ENCODE measurements around the gene REC114. TPM values are rescaled to one million over a fixed set of nuclear protein-coding genes. Genes with fewer than 3 reads are reported as not detected.
"Not testable (repeated sequence)": the region's sequence is repeated elsewhere in the genome, so short reads cannot be mapped to it uniquely, and the experiment has no call there.

The REC114 gene
- total RNA-seq, 1 donor from 2014 or later, result not detected

DNA sequence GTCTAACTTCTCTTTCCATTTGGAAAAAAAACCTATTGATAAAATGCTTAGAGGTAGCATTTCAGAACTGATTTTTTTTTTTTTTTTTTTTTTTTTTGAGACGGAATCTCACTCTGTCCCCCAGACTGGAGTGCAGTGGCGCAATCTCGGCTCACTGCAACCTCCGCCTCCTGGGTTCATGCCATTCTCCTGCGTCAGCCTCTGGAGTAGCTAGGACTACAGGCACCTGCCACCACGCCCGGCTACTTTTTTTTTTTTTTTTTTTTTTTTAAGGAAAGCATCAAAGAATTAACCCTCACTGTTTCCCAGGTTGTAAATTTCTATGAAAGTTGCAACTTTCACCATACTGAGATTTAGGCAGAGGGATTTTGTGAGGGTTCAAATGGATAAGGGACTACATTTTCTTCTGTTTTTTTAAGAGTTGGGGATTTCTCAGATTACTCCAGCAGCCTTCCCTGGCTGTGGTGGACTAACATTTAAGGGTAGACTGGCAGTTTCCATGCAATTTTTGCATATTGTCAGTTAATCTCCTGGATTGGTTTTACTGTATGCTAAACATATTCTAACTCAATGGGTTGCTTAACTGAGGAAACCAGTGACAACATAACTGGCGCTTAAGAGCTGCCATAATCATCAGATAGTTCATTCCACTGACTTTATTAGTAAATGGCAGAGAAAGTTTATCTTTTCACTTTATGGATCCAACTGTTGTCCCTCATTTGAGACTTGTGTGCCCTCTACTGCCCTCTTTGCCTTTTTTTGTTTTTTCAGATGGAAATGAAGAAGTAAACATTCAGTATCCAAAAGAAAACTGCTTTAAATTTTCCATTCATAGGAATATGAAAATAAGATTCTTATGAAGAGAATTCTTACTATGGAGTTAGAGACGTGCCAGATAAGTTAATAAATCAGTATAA, 96.5 kb downstream of the REC114 start:
- no peaks in the 10 kb centered on the region for H3K36me3 ChIP-seq (ENCODE audit: control insufficient read depth, insufficient read depth, low read length)
- DNase-seq (ENCODE audit: low read depth) (peak; percentile 46), FAIRE-seq (no peak)
- TF ChIP-seq, protein P1, sequence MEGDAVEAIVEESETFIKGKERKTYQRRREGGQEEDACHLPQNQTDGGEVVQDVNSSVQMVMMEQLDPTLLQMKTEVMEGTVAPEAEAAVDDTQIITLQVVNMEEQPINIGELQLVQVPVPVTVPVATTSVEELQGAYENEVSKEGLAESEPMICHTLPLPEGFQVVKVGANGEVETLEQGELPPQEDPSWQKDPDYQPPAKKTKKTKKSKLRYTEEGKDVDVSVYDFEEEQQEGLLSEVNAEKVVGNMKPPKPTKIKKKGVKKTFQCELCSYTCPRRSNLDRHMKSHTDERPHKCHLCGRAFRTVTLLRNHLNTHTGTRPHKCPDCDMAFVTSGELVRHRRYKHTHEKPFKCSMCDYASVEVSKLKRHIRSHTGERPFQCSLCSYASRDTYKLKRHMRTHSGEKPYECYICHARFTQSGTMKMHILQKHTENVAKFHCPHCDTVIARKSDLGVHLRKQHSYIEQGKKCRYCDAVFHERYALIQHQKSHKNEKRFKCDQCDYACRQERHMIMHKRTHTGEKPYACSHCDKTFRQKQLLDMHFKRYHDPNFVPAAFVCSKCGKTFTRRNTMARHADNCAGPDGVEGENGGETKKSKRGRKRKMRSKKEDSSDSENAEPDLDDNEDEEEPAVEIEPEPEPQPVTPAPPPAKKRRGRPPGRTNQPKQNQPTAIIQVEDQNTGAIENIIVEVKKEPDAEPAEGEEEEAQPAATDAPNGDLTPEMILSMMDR (IDR thresholded peaks at IDR 0.05; ENCODE audit: insufficient read depth, low read length, severe bottlenecking), result no peak
- H3K4me3 ChIP-seq (ENCODE audit: low read depth, low read length), result no peak overlapping the region
- H3K27me3 ChIP-seq (ENCODE audit: control insufficient read depth, insufficient read depth, low read length), result no peaks in the 10 kb centered on the region

DNA sequence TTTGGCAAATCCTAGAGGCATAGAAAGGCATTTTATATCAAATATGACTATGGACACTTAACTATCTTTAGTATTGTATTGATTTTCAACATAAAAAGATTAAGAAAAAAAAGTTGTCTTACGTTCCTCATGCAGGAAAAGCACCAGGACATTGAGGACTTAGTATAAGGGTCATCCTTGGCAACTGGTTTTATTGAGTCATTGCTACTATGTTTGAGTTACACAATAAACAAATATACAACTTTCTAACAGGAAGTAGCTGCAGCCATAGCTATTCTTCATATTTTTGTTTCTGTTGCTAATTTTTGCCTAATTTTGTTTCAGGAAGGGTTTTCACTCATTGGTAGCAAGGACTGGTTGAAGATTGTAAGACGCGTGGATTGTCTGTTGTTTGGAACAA, 97.2 kb downstream of the REC114 start:
- TF ChIP-seq, protein P1 (IDR thresholded peaks at IDR 0.05; ENCODE audit: insufficient read depth, low read length, severe bottlenecking), result no peak
- no peaks in the 10 kb centered on the region for H3K27me3 ChIP-seq (ENCODE audit: control insufficient read depth, insufficient read depth, low read length)
- no peaks in the 10 kb centered on the region for H3K36me3 ChIP-seq (ENCODE audit: control insufficient read depth, insufficient read depth, low read length)
- H3K4me3 ChIP-seq (ENCODE audit: low read depth, low read length), result no peak overlapping the region
- no peak for FAIRE-seq
- DNase-seq (ENCODE audit: low read depth), result peak; percentile 66

DNA sequence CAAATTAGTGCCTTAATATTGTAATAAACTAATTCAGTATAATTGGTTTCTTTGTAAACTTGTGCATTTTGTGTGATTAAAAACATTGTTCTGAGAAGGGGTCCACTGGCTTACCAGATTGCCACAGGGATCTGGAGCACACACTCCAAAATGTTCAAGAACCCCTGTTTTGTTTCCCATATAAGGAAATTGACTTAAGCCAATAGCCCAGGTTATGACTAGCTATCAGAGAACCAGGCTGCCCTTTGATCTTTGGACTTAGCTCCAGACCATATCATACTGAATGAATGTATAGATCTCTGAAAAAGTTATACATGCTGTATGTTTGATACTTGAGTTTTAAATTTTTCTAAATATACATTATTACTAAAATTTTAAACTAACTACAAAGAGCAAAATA, 98.5 kb downstream of the REC114 start:
- Histone ChIP-seq H3K4me3 (ENCODE audit: low read depth, low read length) (no peak overlapping the region), H3K27me3 (ENCODE audit: control insufficient read depth, insufficient read depth, low read length) (no peaks in the 10 kb centered on the region), H3K36me3 (ENCODE audit: control insufficient read depth, insufficient read depth, low read length) (no peaks in the 10 kb centered on the region)
- DNase-seq (ENCODE audit: low read depth), result no peak
- FAIRE-seq, result no peak
- TF ChIP-seq, protein P1 (IDR thresholded peaks at IDR 0.05; ENCODE audit: insufficient read depth, low read length, severe bottlenecking), result no peak

- DNase-seq (ENCODE audit: low read depth); FAIRE-seq; H3K4me3 ChIP-seq (ENCODE audit: low read depth, low read length); H3K27me3 ChIP-seq (ENCODE audit: control insufficient read depth, insufficient read depth, low read length); H3K36me3 ChIP-seq (ENCODE audit: control insufficient read depth, insufficient read depth, low read length): not testable (repeated sequence)
Measured at GRCh38 chr15:73548925-73549324, 106.0 kb downstream of the REC114 start.

DNA sequence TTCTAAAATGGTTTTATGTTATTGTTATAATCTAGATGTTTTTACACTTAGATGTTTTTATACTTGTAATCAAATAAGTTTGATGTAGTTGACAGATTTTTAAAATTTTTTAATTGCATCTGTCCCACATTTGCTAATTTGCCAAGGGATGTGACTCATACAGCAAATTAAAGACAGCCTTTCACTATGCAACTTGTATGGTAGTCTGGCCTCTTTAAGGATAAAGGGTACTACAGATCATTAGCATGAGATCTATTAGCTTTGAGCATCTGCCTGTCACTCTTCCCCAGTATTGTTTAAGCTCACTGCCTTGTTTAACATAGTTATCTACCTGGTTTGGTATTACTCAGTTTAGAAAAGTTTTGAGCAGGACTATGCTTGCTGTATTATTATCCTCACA, 107.2 kb downstream of the REC114 start:
- no peaks in the 10 kb centered on the region for H3K27me3 ChIP-seq (ENCODE audit: control insufficient read depth, insufficient read depth, low read length)
- no peak for DNase-seq (ENCODE audit: low read depth)
- FAIRE-seq, result no peak
- no peaks in the 10 kb centered on the region for H3K36me3 ChIP-seq (ENCODE audit: control insufficient read depth, insufficient read depth, low read length)
- TF ChIP-seq, protein P1 (IDR thresholded peaks at IDR 0.05; ENCODE audit: insufficient read depth, low read length, severe bottlenecking), result no peak
- H3K4me3 ChIP-seq (ENCODE audit: low read depth, low read length), result no peak overlapping the region

- no peak for FAIRE-seq
- H3K4me3 ChIP-seq (ENCODE audit: low read depth, low read length), result no peak overlapping the region
- no peak for DNase-seq (ENCODE audit: low read depth)
- H3K36me3 ChIP-seq (ENCODE audit: control insufficient read depth, insufficient read depth, low read length), result peaks cover 3% of the 10 kb centered on the region
- TF ChIP-seq, protein P1 (IDR thresholded peaks at IDR 0.05; ENCODE audit: insufficient read depth, low read length, severe bottlenecking), result no peak
- no peaks in the 10 kb centered on the region for H3K27me3 ChIP-seq (ENCODE audit: control insufficient read depth, insufficient read depth, low read length)
Measured at GRCh38 chr15:73555080-73555479, 112.1 kb downstream of the REC114 start.

Measured in bronchial epithelial cell (primary cell).